ENCODE results near the gene RNU2-63P. TPM values are rescaled to one million over a fixed set of nuclear protein-coding genes. Genes with fewer than 3 reads are reported as not detected.

RNU2-63P gene
- total RNA-seq (2022; extraction: Qiagen RNA extraction; ENCODE audit: low read depth), result not detected in 5 replicates

DNA sequence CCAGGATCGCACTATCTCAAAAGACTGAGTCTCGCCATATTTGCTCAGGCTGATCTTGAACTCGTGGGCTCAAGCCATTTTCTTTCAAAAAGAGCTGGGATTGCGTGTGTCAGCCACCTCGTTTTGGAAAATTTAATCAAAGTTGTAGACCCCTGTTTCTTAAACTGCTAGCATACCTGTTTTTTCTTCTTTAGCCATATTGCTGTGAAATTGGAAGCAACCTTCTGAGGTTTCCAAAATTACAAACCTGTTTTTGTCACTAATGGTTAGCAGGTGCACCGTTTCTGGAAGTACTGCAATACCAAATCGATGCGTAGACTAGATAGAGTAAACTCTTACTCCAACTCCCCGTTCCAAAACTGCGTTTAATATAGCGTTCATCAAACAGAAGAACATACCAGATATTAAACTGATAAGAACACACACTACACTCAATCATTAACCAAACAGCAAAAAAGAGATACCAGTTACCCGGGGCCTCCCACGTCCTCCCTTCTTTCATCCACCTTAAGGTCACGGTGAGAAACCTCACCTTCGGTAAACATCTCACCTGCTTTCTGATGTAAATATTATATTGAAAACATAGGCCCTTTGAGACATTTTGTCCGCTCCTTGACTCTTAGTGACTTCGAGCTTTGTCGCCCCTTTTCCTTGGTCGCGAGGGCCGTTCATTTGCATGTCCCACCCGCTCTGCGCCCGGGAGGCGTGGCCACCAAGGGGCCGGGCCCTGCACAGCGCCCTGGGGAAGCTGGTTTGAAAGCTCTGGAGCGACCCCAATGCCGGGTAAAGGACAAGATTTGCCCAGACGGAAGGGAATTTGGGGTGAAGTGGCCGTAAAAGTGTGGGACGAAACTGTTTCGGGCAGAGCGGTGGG, at the start of gene RNU2-63P:
TSS of gene RNU2-63P (minus strand) at position 462 of the 874 bp plus-strand sequence.

DNA sequence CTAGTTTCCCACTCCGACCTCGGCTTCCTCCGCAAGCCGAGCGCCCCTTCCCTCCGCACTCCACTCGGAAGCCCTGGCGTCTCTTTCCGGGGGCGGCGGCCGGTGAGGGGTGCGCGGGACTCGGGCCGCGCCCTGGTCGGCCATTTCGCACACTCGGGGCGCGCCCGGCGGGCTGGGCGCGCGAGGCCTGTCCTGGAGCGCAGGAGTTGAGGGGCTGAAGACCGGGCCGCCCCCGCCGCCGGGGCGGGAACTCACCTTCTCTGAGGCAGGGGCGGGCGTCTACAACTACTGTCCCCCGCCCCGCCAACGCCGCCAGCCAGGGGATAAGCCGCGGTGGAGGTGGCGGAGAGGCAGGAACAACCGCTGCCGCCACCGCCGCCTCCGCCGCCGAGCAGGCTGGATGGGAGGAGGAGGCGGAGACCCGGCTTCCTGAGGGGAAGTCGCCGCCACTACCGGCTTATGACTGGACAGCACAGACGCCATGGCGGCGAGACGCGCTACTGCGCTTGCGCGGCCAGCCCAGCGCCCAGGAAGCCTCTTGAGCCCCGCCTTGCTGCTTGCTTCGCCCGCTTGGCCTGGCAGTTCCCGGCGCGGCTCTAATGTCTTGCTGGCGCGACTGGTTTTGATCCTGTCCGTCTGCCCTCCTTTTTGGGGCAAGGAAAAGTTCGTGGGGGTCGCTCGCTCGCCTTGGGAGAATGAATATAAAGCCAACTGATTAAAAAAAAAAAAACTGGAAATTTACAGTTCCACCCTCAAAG, 39.2 kb upstream of the RNU2-63P start, which contains the start of gene KRCC1:
TSS of gene KRCC1 (minus strand) at position 413 of the 758 bp plus-strand sequence. CDS start 27,220 bp downstream, outside the sequence.

Other genes starting within 250 kb of the RNU2-63P start
- gene RGPD2, start 190.8 kb downstream of the RNU2-63P start, total RNA-seq (2022; extraction: Qiagen RNA extraction; ENCODE audit: low read depth), result 0.37 to 0.58 TPM (median 0.46 TPM) in 4 of 5 replicates, not detected in the other
- 10.2 to 15.5 TPM (median 12.6 TPM) in 5 replicates for gene KRCC1, start 39.2 kb upstream of the RNU2-63P start, total RNA-seq (2022; extraction: Qiagen RNA extraction; ENCODE audit: low read depth)
- gene SMYD1, start 51.3 kb upstream of the RNU2-63P start, total RNA-seq (2022; extraction: Qiagen RNA extraction; ENCODE audit: low read depth), result not detected in 5 replicates
- not detected in 5 replicates for gene FABP1, start 111.5 kb upstream of the RNU2-63P start, total RNA-seq (2022; extraction: Qiagen RNA extraction; ENCODE audit: low read depth)
- not detected in 5 replicates for gene THNSL2, start 153.8 kb upstream of the RNU2-63P start, total RNA-seq (2022; extraction: Qiagen RNA extraction; ENCODE audit: low read depth)